ENCODE results near the gene AIG1.
"Not testable (repeated sequence)": the region's sequence is repeated elsewhere in the genome, so short reads cannot be mapped to it uniquely, and the experiment has no call there.

AIG1 gene

GRCh38 chr6:143074670-143075318 lies 14.1 kb downstream of the AIG1 start:
- Histone ChIP-seq H3K36me3 (ENCODE audit: control insufficient read depth, insufficient read depth, low read length) (no peaks in the 10 kb centered on the region), H3K27me3 (replicated peaks; ENCODE audit: control insufficient read depth, insufficient read depth, low read length) (no peaks in the 10 kb centered on the region), H3K4me3 (replicated peaks; ENCODE audit: low read depth, low read length) (no peak overlapping the region)
- DNase-seq (ENCODE audit: extremely low read depth, insufficient read length), result no peak
- no peak for TF ChIP-seq CTCF (IDR thresholded peaks at IDR 0.05; ENCODE audit: insufficient read depth, low read length, poor library complexity, severe bottlenecking)

- Histone ChIP-seq H3K27me3 (replicated peaks; ENCODE audit: control insufficient read depth, insufficient read depth, low read length) (no peaks in the 10 kb centered on the region), H3K4me3 (replicated peaks; ENCODE audit: low read depth, low read length) (no peak overlapping the region), H3K36me3 (ENCODE audit: control insufficient read depth, insufficient read depth, low read length) (no peaks in the 10 kb centered on the region)
- no peak for DNase-seq (ENCODE audit: extremely low read depth, insufficient read length)
- TF ChIP-seq CTCF (IDR thresholded peaks at IDR 0.05; ENCODE audit: insufficient read depth, low read length, poor library complexity, severe bottlenecking), result no peak
Measured at GRCh38 chr6:143078468-143079324, 18.0 kb downstream of the AIG1 start.

- DNase-seq (ENCODE audit: extremely low read depth, insufficient read length), result no peak
- no peak for TF ChIP-seq CTCF (IDR thresholded peaks at IDR 0.05; ENCODE audit: insufficient read depth, low read length, poor library complexity, severe bottlenecking)
- Histone ChIP-seq H3K4me3 (replicated peaks; ENCODE audit: low read depth, low read length) (no peak overlapping the region), H3K27me3 (replicated peaks; ENCODE audit: control insufficient read depth, insufficient read depth, low read length) (no peaks in the 10 kb centered on the region), H3K36me3 (ENCODE audit: control insufficient read depth, insufficient read depth, low read length) (no peaks in the 10 kb centered on the region)
Measured at GRCh38 chr6:143079325-143079640, 18.6 kb downstream of the AIG1 start.

- not testable (repeated sequence) for DNase-seq (ENCODE audit: extremely low read depth, insufficient read length); H3K4me3 ChIP-seq (replicated peaks; ENCODE audit: low read depth, low read length); H3K36me3 ChIP-seq (ENCODE audit: control insufficient read depth, insufficient read depth, low read length); H3K27me3 ChIP-seq (replicated peaks; ENCODE audit: control insufficient read depth, insufficient read depth, low read length)
Measured at GRCh38 chr6:143082274-143082673, 21.6 kb downstream of the AIG1 start.

- not testable (repeated sequence) for H3K36me3 ChIP-seq (ENCODE audit: control insufficient read depth, insufficient read depth, low read length); H3K4me3 ChIP-seq (replicated peaks; ENCODE audit: low read depth, low read length); DNase-seq (ENCODE audit: extremely low read depth, insufficient read length); H3K27me3 ChIP-seq (replicated peaks; ENCODE audit: control insufficient read depth, insufficient read depth, low read length)
Measured at GRCh38 chr6:143084019-143084418, 23.3 kb downstream of the AIG1 start.

- not testable (repeated sequence) for H3K36me3 ChIP-seq (ENCODE audit: control insufficient read depth, insufficient read depth, low read length); H3K27me3 ChIP-seq (replicated peaks; ENCODE audit: control insufficient read depth, insufficient read depth, low read length); H3K4me3 ChIP-seq (replicated peaks; ENCODE audit: low read depth, low read length); DNase-seq (ENCODE audit: extremely low read depth, insufficient read length)
Measured at GRCh38 chr6:143087335-143087734, 26.6 kb downstream of the AIG1 start.

GRCh38 chr6:143087856-143088255 lies 27.2 kb downstream of the AIG1 start:
- no peak for DNase-seq (ENCODE audit: extremely low read depth, insufficient read length)
- no peak overlapping the region for H3K4me3 ChIP-seq (replicated peaks; ENCODE audit: low read depth, low read length)

More at GRCh38 chr6:143087856-143088255, 27.2 kb downstream of the AIG1 start:
- Histone ChIP-seq H3K36me3 (ENCODE audit: control insufficient read depth, insufficient read depth, low read length) (no peaks in the 10 kb centered on the region), H3K27me3 (replicated peaks; ENCODE audit: control insufficient read depth, insufficient read depth, low read length) (no peaks in the 10 kb centered on the region)
- no peak for TF ChIP-seq CTCF (IDR thresholded peaks at IDR 0.05; ENCODE audit: insufficient read depth, low read length, poor library complexity, severe bottlenecking)
